HepG2 (cell line): Measurements from ENCODE around the gene ACACA. TPM values are rescaled to one million over a fixed set of nuclear protein-coding genes. Genes with fewer than 3 reads are reported as not detected.

Experiments used
- AGO2 ChIP-seq: fragments of 200-400 bp; formaldehyde crosslinking; optimal IDR thresholded peaks from 2 replicates; pipeline ENCODE3; 2017; ENCODE audit warnings: mild to moderate bottlenecking, low read depth, low read length, moderate library complexity
- BCL6 ChIP-seq: IDR thresholded peaks from 2 replicates; pipeline ENCODE4 v1.6.1; 2016; ENCODE audit warnings: missing genetic modification reagents, missing compliant biosample characterization
- DBP ChIP-seq: sonication (generic); formaldehyde crosslinking; IDR thresholded peaks from 2 replicates; pipeline ENCODE4 v1.4.0; 2020; ENCODE audit warnings: missing genetic modification reagents; ENCODE audit errors: not compliant biosample characterization
- FOXA3 ChIP-seq: IDR thresholded peaks from 2 replicates; pipeline ENCODE4 v1.6.1; 2016; ENCODE audit warnings: missing genetic modification reagents, missing compliant biosample characterization
- FOXP1 ChIP-seq, 2 experiments: fragments of 450-650 bp in 1 of 2; IDR thresholded peaks; 2 replicates each; pipeline ENCODE4 v1.6.1; 2017 to 2018; ENCODE audit warnings: antibody characterized with exemption in 1 of 2
- HDAC1 ChIP-seq: sonication (generic); formaldehyde crosslinking; IDR thresholded peaks from 2 replicates; pipeline ENCODE4 v1.5.1; 2020; ENCODE audit warnings: mild to moderate bottlenecking, missing genetic modification reagents
- SKIL ChIP-seq: sonication (generic); formaldehyde crosslinking; IDR thresholded peaks from 2 replicates; pipeline ENCODE4 v1.8.0; 2022; ENCODE audit warnings: missing genetic modification reagents, mild to moderate bottlenecking, moderate library complexity, borderline replicate concordance
- SNRNP70 ChIP-seq: fragments of 200-400 bp; formaldehyde crosslinking; IDR thresholded peaks from 2 replicates; pipeline ENCODE4 v1.6.1; 2017; ENCODE audit warnings: mild to moderate bottlenecking, low read depth, low read length, moderate library complexity
- SOX5 ChIP-seq: IDR thresholded peaks from 2 replicates; pipeline ENCODE4 v1.6.1; 2016; ENCODE audit warnings: borderline replicate concordance
- SP5 ChIP-seq: IDR thresholded peaks from 2 replicates; pipeline ENCODE4 v1.6.1; 2016; ENCODE audit warnings: low read depth, borderline replicate concordance
- TFE3 ChIP-seq: IDR thresholded peaks from 2 replicates; pipeline ENCODE4 v1.6.1; 2016
- ZBTB21 ChIP-seq: sonication (generic); formaldehyde crosslinking; IDR thresholded peaks from 2 replicates; pipeline ENCODE4 v1.4.0; 2020; ENCODE audit warnings: missing genetic modification reagents
- ZNF292 ChIP-seq: sonication (generic); formaldehyde crosslinking; IDR thresholded peaks from 2 replicates; pipeline ENCODE4 v1.8.1; 2022; ENCODE audit warnings: mild to moderate bottlenecking, low read depth, missing genetic modification reagents, borderline replicate concordance
- ZNF652 ChIP-seq: IDR thresholded peaks from 2 replicates; pipeline ENCODE4 v1.6.1; 2016; ENCODE audit warnings: low read depth, borderline replicate concordance
- polyA plus RNA-seq, 8 experiments: library from polyadenylated mRNA; depleted of rRNA in 3 of 8; stranded (reverse) in 7 of 8; unstranded in 1 of 8; fragments of >200 nt; fragmentation: Illumina TruSeq in 4 of 8; extraction: Trizol in 4 of 8; gene quantifications; 2 replicates each; pipeline versions ENCODE4 v1.2.1 to v1.2.3, GENCODE V29; 2011 to 2016; ENCODE audit warnings: low read depth in 4 of 8, missing spikeins in 1 of 8, mixed read lengths in 1 of 8; ENCODE audit not compliant: insufficient read depth in 1 of 8
- total RNA-seq, 5 experiments: library from RNA; depleted of rRNA; stranded (reverse); fragments of >200 nt; fragmentation: Illumina TruSeq; extraction: Trizol; gene quantifications; 2 replicates each; pipeline ENCODE4 v1.2.3, GENCODE V29; 2016; ENCODE audit warnings: low read depth in 1 of 5
- TF ChIP-seq, protein P1 (sequence below): sonication (generic); formaldehyde crosslinking; IDR thresholded peaks from 2 replicates; pipeline ENCODE4 v1.4.0; 2020; ENCODE audit warnings: missing genetic modification reagents

The ACACA gene
- total and polyA plus RNA-seq, 2 of the 13 experiments (the other 11 are each of a cell fraction or from before 2014, with no cell fraction given): 39.2 to 47.2 TPM

DNA sequence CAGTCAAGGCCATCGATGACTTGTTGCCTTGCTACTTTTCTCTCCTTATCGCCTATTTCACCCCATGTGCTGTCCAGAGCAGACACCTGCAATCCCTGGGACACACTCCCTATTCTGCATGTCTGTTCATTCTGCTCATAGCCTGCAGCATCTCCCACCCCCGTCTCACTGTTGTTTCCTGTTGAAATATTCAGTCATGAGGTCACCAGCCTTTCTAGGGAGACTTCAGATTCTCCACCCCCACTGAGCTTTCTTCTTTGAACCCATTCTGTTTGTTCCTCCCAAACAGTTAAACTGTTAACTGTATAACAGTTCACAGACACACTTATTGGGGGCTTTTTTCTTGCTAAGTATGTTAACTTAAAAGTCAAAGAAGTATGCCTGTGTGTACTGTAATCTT, 363.4 kb downstream of the ACACA start (continued):
- TF ChIP-seq, protein P1, sequence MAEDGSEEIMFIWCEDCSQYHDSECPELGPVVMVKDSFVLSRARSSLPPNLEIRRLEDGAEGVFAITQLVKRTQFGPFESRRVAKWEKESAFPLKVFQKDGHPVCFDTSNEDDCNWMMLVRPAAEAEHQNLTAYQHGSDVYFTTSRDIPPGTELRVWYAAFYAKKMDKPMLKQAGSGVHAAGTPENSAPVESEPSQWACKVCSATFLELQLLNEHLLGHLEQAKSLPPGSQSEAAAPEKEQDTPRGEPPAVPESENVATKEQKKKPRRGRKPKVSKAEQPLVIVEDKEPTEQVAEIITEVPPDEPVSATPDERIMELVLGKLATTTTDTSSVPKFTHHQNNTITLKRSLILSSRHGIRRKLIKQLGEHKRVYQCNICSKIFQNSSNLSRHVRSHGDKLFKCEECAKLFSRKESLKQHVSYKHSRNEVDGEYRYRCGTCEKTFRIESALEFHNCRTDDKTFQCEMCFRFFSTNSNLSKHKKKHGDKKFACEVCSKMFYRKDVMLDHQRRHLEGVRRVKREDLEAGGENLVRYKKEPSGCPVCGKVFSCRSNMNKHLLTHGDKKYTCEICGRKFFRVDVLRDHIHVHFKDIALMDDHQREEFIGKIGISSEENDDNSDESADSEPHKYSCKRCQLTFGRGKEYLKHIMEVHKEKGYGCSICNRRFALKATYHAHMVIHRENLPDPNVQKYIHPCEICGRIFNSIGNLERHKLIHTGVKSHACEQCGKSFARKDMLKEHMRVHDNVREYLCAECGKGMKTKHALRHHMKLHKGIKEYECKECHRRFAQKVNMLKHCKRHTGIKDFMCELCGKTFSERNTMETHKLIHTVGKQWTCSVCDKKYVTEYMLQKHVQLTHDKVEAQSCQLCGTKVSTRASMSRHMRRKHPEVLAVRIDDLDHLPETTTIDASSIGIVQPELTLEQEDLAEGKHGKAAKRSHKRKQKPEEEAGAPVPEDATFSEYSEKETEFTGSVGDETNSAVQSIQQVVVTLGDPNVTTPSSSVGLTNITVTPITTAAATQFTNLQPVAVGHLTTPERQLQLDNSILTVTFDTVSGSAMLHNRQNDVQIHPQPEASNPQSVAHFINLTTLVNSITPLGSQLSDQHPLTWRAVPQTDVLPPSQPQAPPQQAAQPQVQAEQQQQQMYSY (CRISPR knock-in tag): no peak
- no peak for TF ChIP-seq FOXP1 (IDR thresholded peaks at IDR 0.05)
- peak; percentile 54; the same call in 1 of the 2 replicates for TF ChIP-seq FOXP1 (CRISPR knock-in tag; IDR thresholded peaks at IDR 0.05)
- peak; percentile 79 for TF ChIP-seq BCL6
- peak; percentile 69; the same call in 1 of the 2 replicates for TF ChIP-seq SP5 (CRISPR knock-in tag)
- TF ChIP-seq SNRNP70: no peak
- peak; percentile 57; the same call in 1 of the 2 replicates for TF ChIP-seq FOXA3
- TF ChIP-seq SKIL (CRISPR knock-in tag): peak; percentile 18; the same call in 1 of the 2 replicates
- TF ChIP-seq AGO2: no peak
- peak; percentile 67; the same call in 1 of the 2 replicates for TF ChIP-seq TFE3 (CRISPR knock-in tag)
- TF ChIP-seq ZBTB21 (CRISPR knock-in tag): peak; percentile 56; the same call in 1 of the 2 replicates
- TF ChIP-seq DBP (CRISPR knock-in tag): no peak
- peak; percentile 23; the same call in 1 of the 2 replicates for TF ChIP-seq SOX5
- TF ChIP-seq HDAC1 (CRISPR knock-in tag): peak; percentile 50
- peak; percentile 67; the same call in 1 of the 2 replicates for TF ChIP-seq ZNF652 (CRISPR knock-in tag)
- TF ChIP-seq ZNF292: peak; percentile 19; the same call in 1 of the 2 replicates
